ENCODE measurements around the gene NRL.

The NRL gene

DNA sequence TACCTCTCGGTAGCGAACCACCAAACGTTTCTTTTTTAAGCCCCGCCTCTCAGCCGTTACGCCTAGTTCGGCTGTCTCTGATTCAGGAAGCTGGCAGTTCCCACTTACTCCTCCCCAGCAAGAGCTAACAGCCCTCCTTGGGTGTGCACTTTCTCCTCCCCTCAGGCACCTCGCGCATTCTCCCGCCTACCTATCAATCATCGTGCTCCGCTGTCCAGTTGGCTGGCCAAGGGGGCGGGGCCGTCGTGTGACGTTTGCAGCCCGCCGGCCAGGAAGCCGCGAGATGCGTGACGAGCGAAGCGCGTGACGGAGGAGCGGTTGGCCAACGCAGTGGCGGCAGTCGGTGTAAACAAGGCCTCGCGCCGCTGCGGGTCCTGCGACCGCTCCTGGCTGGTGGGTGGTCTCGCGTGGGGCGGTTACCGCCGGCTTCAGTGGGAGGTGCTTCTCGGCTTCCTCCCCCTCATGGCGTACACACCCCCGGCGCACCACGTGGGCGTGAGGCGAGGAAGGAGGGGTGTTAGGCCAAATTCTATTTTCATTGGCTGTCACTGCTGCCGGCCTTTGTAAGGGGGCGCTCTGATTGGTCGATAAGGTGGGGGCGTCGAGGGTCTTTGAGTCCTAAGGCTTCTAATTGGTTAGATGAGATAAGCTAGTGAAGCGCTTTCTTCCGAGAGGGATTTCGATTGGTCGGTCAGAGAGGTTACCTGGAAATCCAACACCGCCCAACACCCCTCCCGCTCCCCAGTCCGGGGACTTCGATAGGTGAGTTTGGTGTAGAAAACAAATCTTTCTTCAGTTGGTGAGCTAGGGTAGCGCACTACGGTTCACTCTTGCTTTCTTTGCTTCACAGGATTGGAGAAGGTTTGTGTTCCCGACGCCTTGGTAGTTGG is at the start of gene NRL, which contains the start of gene DCAF11:
Gene NRL, minus strand, starts transcription at position 418 of the 890 bp plus-strand sequence. CDS start 32,101 bp downstream, outside the sequence.
Gene DCAF11, plus strand, starts transcription at position 246 of the 890 bp plus-strand sequence. CDS start 818 bp downstream, outside the sequence.
- DNase-seq (ENCODE audit: low read depth in 3 of 3): peak; percentile 95 to 98 (median 98)

DNA sequence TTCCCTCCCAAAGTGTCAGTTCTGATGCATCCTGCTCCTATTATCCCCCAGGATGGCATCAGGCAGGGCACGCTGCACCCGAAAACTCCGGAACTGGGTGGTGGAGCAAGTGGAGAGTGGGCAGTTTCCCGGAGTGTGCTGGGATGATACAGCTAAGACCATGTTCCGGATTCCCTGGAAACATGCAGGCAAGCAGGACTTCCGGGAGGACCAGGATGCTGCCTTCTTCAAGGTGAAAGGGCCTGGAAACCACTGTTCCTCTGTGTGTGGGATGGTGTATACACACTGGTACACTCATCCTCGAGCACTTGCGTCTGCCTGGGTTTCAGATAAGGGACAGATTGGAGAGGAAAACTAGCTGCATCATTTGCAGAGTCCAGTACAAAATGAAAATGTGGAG is 47.3 kb upstream of the NRL start:
- peak in 1 of 3 donors; percentile 18 for DNase-seq (ENCODE audit: low read depth in 3 of 3)

DNA sequence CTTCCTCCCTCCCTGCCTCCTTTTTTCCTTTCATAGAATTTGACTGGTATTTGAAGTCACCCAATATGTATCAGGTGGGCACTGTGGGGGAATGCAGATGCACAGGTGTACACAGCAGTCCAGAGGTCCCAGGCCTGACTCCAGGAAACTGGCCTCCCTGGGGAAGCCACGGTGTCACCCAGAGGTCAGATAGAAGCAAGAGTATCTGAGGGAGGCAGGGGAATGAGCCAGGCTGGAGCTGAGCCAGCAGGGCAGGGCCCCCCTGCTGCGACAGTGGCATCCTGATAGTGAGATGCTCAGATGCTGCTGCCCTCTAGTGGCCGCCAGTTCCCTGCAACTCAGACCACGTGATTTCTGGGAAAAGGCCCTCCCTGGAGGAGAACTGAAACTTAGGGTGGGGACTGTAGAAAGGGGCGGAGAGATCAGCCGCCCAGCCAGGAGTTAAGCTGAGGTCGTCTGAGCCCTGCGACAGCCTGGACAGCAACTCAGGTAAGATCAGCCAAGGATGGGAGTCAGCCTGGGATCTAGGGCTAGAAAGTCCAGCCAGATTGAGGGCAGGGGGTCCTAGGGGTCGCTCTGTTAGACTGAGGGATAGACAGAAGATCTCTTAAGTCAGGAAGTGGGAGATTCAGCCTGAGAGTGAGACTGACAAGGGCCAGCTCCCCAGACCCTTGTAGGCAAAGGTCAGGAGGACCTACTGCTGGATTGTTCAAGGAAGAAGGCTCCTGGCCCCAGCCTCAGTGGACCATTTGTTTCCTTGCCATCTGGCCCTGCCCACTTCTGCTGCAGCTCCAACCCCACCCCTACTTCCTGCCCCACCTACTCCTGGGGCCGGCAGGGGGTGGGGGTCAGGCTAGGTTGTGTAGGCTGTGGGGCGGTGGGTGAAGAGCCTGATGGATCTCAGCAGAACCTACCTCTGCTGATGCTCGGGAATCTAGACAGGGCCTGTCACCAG is 46.4 kb upstream of the NRL start, which contains the start of gene IRF9:
Gene IRF9, plus strand, starts transcription at position 416 of the 955 bp plus-strand sequence. CDS start 880 bp downstream, outside the sequence.
- peak; percentile 96 to 100 (median 97) for DNase-seq (ENCODE audit: low read depth in 3 of 3)

DNA sequence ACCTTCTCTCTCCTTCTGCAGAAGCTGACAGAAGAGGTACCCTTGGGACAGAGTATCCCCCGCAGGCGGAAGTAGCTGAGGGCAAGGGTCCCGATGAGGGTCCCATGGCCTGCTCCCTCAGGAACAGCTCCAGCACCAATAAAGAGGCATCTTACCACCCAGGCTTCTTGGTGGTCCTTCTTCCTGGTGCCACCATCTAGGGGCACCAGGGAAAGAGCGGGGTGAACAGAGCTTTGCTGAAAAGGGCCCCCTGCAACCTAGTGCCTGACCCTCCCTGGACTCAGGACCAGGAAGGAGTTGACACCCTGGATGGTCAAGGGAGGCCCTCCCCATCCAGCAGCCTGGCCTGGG is 45.7 kb upstream of the NRL start:
- DNase-seq (ENCODE audit: low read depth in 3 of 3): no peak

DNA sequence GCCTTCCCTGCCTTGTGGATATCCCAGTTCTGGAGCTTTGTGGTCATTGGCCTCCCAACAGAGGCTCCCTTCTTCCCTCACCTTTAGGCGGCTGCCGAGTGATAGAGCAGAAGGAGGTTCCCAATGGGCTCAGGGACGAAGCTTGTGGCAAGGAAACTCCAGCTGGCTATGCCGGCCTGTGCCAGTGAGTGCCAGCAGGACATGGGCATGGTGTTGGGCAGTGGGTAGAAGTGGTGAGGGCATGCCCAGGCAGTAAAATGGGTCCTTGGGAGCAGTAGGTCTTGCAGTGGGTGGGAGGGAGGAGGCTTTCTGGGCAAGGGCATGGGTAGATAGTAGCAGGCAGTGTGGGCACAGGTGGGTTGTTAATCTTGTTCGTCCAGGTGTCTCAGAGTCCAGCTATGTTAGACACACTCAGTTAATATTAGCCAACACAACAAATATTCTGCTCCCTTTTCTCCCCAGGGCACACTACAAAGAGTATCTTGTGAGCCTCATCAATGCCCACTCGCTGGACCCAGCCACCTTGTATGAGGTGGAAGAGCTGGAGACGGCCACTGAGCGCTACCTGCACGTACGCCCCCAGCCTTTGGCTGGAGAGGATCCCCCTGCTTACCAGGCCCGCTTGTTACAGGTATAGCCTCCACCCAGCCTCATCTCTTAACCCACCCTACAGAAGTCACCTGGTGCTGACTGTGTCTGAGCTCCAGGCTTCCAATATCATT is 45.2 kb upstream of the NRL start:
- DNase-seq (ENCODE audit: low read depth in 3 of 3): no peak

DNA sequence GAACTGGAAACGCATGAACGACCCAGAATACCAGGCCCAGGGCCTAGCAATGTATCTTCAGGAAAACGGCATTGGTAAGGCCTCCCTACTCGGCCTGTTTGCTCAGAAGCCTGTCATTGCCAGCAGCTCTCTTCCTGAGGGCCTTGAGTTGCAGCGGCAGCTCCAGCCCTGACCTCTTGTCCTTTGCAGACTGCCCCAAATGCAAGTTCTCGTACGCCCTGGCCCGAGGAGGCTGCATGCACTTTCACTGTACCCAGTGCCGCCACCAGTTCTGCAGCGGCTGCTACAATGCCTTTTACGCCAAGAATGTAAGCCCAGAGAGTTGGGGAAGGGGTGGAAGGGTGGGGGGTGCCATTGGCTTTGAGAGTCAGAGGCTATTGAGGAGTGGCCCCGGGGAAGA is 42.6 kb upstream of the NRL start:
- DNase-seq (ENCODE audit: low read depth in 3 of 3): no peak

DNA sequence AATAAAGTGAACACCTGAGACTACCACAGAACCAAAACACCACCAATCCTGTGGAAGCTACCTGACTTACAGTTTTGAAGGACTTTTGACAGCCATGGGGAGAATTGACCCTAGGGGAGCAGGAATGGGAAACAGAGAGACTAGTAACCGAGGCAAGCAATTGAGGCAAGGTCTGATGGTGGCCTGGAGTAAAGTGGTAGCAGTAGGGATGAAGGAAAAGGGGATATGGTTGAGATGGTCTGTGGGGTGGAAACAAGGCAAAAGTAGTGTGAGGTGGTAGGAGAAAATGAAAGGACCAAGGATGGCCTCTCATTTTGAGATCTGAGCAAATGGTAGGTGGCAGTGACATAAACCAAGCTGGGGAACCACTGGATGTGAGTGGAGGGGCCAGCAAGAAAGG is 42.1 kb upstream of the NRL start:
- DNase-seq (ENCODE audit: low read depth in 3 of 3): no peak

DNA sequence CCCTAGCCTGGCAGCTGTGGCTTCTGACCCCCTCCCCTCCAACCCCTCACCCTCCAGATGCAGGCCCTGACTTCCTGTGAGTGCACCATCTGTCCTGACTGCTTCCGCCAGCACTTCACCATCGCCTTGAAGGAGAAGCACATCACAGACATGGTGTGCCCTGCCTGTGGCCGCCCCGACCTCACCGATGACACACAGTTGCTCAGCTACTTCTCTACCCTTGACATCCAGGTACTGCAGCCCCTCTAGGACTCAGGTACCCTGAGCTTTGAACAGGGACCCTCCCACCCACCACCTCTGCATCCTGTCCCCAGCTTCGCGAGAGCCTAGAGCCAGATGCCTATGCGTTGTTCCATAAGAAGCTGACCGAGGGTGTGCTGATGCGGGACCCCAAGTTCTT is 40.4 kb upstream of the NRL start:
- DNase-seq (ENCODE audit: low read depth in 3 of 3): no peak

DNA sequence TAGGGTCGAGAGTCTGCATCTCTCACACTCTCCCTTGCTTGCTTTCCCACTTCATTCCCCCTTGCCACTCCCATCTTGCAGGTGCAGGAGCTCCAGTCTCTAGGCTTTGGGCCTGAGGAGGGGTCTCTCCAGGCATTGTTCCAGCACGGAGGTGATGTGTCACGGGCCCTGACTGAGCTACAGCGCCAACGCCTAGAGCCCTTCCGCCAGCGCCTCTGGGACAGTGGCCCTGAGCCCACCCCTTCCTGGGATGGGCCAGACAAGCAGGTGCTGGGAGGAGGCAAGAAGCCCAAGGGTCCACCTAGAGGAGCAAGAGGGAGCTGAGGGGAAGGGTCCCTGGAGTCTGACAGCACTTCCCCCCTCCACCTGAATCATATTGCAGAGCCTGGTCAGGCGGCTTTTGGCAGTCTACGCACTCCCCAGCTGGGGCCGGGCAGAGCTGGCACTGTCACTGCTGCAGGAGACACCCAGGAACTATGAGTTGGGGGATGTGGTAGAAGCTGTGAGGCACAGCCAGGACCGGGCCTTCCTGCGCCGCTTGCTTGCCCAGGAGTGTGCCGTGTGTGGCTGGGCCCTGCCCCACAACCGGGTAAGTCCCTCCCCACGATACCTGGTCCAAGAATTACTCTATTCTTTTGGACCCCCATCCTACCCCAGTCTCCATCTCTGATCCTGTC is 36.8 kb upstream of the NRL start:
- no peak for DNase-seq (ENCODE audit: low read depth in 3 of 3)

DNA sequence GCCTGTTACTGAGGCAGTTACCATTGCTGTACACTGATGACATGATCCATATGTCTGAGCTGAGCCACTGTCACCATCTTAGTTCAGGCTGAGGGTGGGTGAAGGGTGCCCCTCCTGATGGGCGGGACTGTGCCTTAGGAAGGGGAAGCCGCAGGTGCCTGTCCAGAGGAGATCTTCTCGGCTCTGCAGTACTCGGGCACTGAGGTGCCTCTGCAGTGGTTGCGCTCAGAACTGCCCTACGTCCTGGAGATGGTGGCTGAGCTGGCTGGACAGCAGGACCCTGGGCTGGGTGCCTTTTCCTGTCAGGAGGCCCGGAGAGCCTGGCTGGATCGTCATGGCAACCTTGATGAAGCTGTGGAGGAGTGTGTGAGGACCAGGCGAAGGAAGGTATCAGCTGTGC is 36.2 kb upstream of the NRL start:
- DNase-seq (ENCODE audit: low read depth in 3 of 3): no peak

DNA sequence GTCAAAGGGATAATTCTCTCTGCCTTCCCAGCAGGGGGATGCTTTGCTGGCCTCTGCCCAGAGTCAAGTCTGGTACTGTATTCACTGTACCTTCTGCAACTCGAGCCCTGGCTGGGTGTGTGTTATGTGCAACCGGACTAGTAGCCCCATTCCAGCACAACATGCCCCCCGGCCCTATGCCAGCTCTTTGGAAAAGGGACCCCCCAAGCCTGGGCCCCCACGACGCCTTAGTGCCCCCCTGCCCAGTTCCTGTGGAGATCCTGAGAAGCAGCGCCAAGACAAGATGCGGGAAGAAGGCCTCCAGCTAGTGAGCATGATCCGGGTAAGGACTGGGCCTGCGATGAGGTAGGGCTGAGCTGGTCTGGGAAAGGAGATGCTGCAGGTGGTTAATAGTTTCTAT is 35.8 kb upstream of the NRL start:
- no peak for DNase-seq (ENCODE audit: low read depth in 3 of 3)

DNA sequence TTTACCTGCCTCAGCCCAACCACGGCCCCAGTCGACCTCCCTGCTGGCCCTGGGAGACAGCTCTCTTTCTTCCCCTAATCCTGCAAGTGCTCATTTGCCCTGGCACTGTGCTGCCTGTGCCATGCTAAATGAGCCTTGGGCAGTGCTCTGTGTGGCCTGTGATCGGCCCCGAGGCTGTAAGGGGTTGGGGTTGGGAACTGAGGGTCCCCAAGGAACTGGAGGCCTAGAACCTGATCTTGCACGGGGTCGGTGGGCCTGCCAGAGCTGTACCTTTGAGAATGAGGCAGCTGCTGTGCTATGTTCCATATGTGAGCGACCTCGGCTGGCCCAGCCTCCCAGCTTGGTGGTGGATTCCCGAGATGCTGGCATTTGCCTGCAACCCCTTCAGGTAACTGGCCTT is 35.3 kb upstream of the NRL start:
- DNase-seq (ENCODE audit: low read depth in 3 of 3): no peak

DNA sequence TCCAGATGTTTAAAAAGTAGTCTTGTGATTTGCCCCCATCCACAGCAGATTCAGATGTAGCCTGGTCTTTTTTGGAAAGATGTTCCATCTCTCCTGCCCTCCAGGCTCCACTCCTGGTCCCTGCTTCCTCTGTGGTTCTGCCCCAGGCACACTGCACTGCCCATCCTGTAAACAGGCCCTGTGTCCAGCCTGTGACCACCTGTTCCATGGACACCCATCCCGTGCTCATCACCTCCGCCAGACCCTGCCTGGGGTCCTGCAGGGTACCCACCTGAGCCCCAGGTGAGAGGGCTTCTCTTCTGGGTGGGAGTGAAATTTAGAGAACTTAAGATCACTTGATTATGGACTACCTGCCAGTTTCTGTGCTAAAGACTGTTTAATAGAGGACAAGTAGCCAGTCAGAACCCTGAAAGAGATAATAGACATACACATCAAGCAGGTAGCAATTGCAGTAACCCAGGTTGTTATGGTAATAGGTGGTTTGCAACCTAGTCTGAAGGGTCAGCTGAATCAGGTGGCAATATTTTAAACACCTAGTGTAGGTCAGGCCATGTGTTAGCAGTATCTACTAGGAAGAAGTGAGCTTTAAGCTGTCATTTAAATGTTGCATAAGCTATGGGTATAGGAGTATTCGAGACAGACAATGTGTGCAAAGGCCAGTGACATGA is 34.7 kb upstream of the NRL start:
- no peak for DNase-seq (ENCODE audit: low read depth in 3 of 3)

DNA sequence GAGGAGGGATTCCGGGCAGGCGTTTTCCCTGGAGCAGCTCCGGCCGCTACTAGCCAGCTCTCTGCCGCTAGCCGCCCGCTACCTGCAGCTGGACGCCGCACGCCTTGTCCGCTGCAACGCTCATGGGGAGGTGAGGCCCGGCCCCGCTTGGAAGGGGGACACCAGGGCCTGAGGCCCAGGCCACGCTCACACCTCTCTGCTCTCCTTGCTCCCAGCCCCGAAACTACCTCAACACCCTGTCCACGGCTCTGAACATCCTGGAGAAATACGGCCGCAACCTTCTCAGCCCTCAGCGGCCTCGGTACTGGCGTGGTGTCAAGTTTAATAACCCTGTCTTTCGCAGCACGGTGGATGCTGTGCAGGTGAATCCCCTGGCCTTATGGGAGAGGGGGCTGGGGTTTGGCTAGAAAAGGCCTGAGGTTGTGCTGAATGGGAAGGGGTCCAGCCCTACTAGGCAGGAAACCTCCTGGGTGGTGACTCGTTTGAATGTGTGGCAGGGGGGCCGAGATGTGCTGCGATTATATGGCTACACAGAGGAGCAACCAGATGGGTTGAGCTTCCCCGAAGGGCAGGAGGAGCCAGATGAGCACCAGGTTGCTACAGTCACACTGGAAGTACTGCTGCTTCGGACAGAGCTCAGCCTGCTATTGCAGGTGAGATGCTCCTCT is 33.1 kb upstream of the NRL start:
- no peak for DNase-seq (ENCODE audit: low read depth in 3 of 3)

DNA sequence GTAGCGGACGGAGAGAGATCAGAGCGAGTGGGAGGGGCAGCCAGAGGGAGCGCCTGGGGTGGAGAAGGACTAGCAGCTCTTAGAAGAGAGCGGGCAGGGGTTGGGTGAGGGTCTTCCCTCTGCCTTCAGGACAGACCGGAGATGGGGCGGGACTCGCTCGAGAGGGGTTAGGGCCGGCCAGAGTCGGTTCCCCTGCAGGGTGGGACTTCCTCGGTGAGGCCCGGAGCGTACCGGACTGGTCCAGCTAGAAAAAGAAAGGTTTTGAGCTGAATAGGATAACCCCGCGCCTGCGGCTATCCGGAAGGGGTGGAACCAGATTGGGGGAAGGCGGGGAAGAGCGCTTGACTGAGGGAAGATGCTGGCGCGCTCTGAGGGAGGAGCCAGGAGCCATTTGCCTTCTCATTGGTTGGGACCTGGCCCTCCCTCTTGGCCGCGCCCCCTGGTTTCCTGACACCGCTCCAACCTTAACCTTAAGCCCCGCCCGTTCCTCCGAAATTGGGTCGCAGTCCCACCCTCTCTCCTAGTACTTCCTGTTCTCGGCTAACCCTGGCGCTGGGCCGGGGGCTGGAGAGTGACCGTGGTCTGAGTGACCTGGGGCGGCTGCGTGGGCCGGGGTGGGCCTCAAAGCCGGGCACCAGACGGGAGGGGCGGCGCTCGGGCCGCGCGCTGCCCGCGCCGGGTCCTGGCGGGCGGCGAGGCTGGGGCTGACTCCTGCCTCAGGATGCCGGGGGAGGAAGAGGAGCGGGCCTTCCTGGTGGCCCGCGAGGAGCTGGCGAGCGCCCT is 32.4 kb upstream of the NRL start, which contains the start of gene RNF31:
Gene RNF31, plus strand, starts transcription at position 521 of the 783 bp plus-strand sequence. Its CDS starts 201 bp downstream, at position 722.
- DNase-seq (ENCODE audit: low read depth in 3 of 3): peak; percentile 95 to 99 (median 97)

DNA sequence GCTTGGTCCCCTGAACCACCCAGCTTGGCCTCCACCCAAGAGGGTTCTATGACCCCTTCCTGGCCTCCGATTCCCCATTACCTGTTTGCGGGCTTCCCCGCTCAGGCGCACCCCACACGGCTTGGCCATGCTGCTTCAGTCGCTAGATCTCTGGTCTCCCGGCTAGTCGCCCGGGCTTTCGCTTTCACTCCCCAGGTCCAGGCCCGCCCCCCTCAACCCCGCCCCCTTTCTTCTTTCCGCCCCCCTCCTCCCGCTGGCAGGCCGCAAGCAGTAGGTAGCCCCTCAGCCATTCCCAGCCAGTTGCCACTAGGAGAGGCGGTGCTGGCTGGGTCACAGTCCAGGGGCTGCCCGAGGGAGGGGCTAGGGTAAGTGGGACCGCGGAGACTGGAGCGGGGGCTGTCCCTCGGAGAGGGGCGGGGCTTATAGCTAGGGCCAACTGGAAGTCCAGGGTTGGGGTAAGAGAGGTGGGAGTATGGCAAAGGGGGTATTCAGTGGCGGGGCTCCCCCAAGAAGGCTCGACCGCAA is 31.8 kb upstream of the NRL start, which contains the start of gene PSME2:
Gene PSME2, minus strand, starts transcription at position 158 of the 525 bp plus-strand sequence. Its CDS starts 29 bp downstream, at position 129.
- peak; percentile 86 to 91 (median 89) for DNase-seq (ENCODE audit: low read depth in 3 of 3)

DNA sequence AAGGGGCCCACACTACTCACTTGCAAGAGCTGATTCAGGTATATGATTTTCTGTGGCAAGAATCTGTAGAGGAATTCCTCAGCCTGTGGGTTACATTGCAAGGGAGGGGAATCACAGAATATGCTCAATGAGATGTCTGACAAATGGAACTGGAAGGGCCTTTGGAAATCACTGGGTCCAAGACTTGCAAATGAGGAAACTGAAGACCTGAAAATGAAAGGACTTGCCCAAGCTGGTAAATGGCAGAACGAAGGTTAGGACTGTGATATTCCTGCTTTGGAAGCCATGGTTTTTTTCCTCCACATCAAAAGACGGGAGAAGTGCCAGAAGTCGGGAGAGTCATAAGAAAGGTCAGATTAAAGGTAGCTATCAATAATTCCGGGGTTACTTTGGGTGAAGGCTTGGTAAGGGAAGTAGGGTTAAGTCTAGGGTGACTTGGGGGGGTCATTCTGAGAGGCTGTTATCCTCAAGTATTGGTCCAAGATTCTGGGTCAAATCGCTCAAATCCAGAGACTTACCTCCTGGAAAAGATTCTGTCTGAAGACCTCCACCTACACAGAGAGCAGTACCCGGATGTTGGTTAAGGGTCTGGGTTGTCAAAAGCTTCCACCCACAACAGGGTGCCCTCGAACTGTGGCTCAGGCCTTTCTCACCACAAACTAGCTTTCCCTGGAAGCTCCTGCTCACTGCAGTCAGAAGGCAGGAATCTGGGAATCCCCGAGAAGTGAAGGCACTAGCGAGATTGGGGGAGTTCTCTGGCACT is 31.1 kb upstream of the NRL start:
- DNase-seq (ENCODE audit: low read depth in 3 of 3): no peak

DNA sequence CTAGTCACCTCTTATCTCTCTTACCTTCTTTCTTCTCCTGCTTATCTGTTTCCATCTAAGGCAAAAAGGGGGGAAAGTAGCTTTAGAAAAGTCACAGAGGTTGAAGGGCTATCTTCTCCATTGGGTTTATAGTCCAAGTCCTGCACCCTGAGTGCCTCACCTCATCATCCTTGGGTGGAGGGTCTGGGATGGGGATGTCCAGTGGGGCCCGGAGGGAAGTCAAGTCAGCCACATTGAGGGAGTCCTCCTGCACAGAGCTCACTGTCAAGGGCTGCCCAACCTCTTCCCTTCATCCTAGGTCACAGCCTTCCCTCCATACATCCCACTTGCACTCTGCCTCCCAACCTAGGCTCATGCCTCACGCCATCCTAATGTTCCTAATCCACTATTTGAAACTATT is 30.5 kb upstream of the NRL start:
- DNase-seq (ENCODE audit: low read depth in 3 of 3): no peak

Measured in stimulated activated CD4-positive, alpha-beta T cell treated with anti-CD3 and anti-CD28 coated beads, TNF-alpha, amount 100 ng/mL, for 48 hours (primary cell).